Measurements from ENCODE around the gene CHRNB4.

Gene CHRNB4

GRCh38 chr15:78624651-78625590, 16.1 kb downstream of the CHRNB4 start:
- Histone ChIP-seq H3K9ac (ENCODE audit: low read length) (no peak overlapping the region), H2BK120ac (ENCODE audit: low read depth, low read length) (no peak overlapping the region), H3K4me2 (ENCODE audit: low read length) (no peak overlapping the region), H3K79me1 (ENCODE audit: low read length) (no peaks in the 10 kb centered on the region), H3K27me3 (ENCODE audit: insufficient read depth, low read length, poor library complexity) (peaks cover 14% of the 10 kb centered on the region), H3K27ac (ENCODE audit: low read depth, low read length) (no peak overlapping the region), H3K4ac (ENCODE audit: low read depth, low read length) (no peak overlapping the region), H4K5ac (ENCODE audit: low read length) (no peak overlapping the region), H3K56ac (ENCODE audit: low read length) (no peak overlapping the region), H2BK5ac (ENCODE audit: low read length) (no peak overlapping the region), H3K4me3 (ENCODE audit: low read length) (no peak overlapping the region), H3K18ac (ENCODE audit: low read length) (no peak overlapping the region), H4K8ac (ENCODE audit: low read depth, low read length) (no peak overlapping the region), H2AK5ac (ENCODE audit: low read length) (no peak overlapping the region), H3K79me2 (ENCODE audit: control insufficient read depth, insufficient read depth, low read length) (no peaks in the 10 kb centered on the region), H2BK15ac (replicated peaks; ENCODE audit: low read depth) (no peak overlapping the region), H3K23ac (ENCODE audit: low read length) (no peak overlapping the region), H3K4me1 (ENCODE audit: control insufficient read depth, low read depth, low read length) (no peaks in the 10 kb centered on the region), H3K36me3 (ENCODE audit: control insufficient read depth, insufficient read depth, low read length) (no peaks in the 10 kb centered on the region)
- DNase-seq, result no peak
- WGBS (ENCODE audit: extremely low coverage, insufficient coverage, low lambda C conversion rate), result no CpG with 5 or more reads among the region's 17 CpGs

GRCh38 chr15:78623786-78624497, 17.1 kb downstream of the CHRNB4 start:
- Histone ChIP-seq H2BK15ac (replicated peaks; ENCODE audit: low read depth) (no peak overlapping the region), H3K23ac (ENCODE audit: low read length) (peak overlapping the region; percentile 66), H3K9ac (ENCODE audit: low read length) (no peak overlapping the region), H4K5ac (ENCODE audit: low read length) (no peak overlapping the region), H3K4me2 (ENCODE audit: low read length) (no peak overlapping the region), H3K18ac (ENCODE audit: low read length) (no peak overlapping the region), H2BK5ac (ENCODE audit: low read length) (no peak overlapping the region), H2BK120ac (ENCODE audit: low read depth, low read length) (no peak overlapping the region), H3K79me1 (ENCODE audit: low read length) (no peaks in the 10 kb centered on the region), H3K4ac (ENCODE audit: low read depth, low read length) (no peak overlapping the region), H2AK5ac (ENCODE audit: low read length) (no peak overlapping the region), H3K56ac (ENCODE audit: low read length) (no peak overlapping the region), H3K27me3 (ENCODE audit: insufficient read depth, low read length, poor library complexity) (peaks cover 14% of the 10 kb centered on the region), H3K79me2 (ENCODE audit: control insufficient read depth, insufficient read depth, low read length) (no peaks in the 10 kb centered on the region), H3K4me3 (ENCODE audit: low read length) (no peak overlapping the region), H3K4me1 (ENCODE audit: control insufficient read depth, low read depth, low read length) (no peaks in the 10 kb centered on the region), H4K8ac (ENCODE audit: low read depth, low read length) (no peak overlapping the region), H3K27ac (ENCODE audit: low read depth, low read length) (no peak overlapping the region), H3K36me3 (ENCODE audit: control insufficient read depth, insufficient read depth, low read length) (no peaks in the 10 kb centered on the region)
- no peak for DNase-seq
- WGBS (ENCODE audit: extremely low coverage, insufficient coverage, low lambda C conversion rate), result no CpG with 5 or more reads among the region's 7 CpGs

- Histone ChIP-seq H3K56ac (ENCODE audit: low read length) (no peak overlapping the region), H4K5ac (ENCODE audit: low read length) (no peak overlapping the region), H2BK120ac (ENCODE audit: low read depth, low read length) (no peak overlapping the region), H3K36me3 (ENCODE audit: control insufficient read depth, insufficient read depth, low read length) (no peaks in the 10 kb centered on the region), H4K8ac (ENCODE audit: low read depth, low read length) (no peak overlapping the region), H3K79me1 (ENCODE audit: low read length) (no peaks in the 10 kb centered on the region), H3K4me3 (ENCODE audit: low read length) (no peak overlapping the region), H3K9ac (ENCODE audit: low read length) (no peak overlapping the region), H2BK5ac (ENCODE audit: low read length) (no peak overlapping the region), H3K23ac (ENCODE audit: low read length) (no peak overlapping the region), H2BK15ac (replicated peaks; ENCODE audit: low read depth) (no peak overlapping the region), H3K27me3 (ENCODE audit: insufficient read depth, low read length, poor library complexity) (peaks cover 14% of the 10 kb centered on the region), H3K27ac (ENCODE audit: low read depth, low read length) (no peak overlapping the region), H2AK5ac (ENCODE audit: low read length) (no peak overlapping the region), H3K4me2 (ENCODE audit: low read length) (no peak overlapping the region), H3K4ac (ENCODE audit: low read depth, low read length) (no peak overlapping the region), H3K18ac (ENCODE audit: low read length) (no peak overlapping the region), H3K79me2 (ENCODE audit: control insufficient read depth, insufficient read depth, low read length) (no peaks in the 10 kb centered on the region), H3K4me1 (ENCODE audit: control insufficient read depth, low read depth, low read length) (no peaks in the 10 kb centered on the region)
- DNase-seq, result no peak
- WGBS (ENCODE audit: extremely low coverage, insufficient coverage, low lambda C conversion rate), result no CpG with 5 or more reads among the region's 10 CpGs
These were observed 19.1 kb downstream of the CHRNB4 start for GRCh38 chr15:78621810-78622402.

- Histone ChIP-seq H3K27ac (ENCODE audit: low read depth, low read length) (no peak within 1 kb of the TSS), H3K9ac (ENCODE audit: low read length) (peak within 1 kb of the TSS; percentile 60), H2BK120ac (ENCODE audit: low read depth, low read length) (no peak within 1 kb of the TSS), H2AK5ac (ENCODE audit: low read length) (no peak within 1 kb of the TSS), H3K4ac (ENCODE audit: low read depth, low read length) (no peak within 1 kb of the TSS), H3K4me3 (ENCODE audit: low read length) (peak within 1 kb of the TSS; percentile 43), H4K8ac (ENCODE audit: low read depth, low read length) (no peak within 1 kb of the TSS), H3K79me1 (ENCODE audit: low read length) (no peaks in the 10 kb centered on the region), H2BK5ac (ENCODE audit: low read length) (no peak within 1 kb of the TSS), H3K56ac (ENCODE audit: low read length) (peak within 1 kb of the TSS; percentile 78), H3K23ac (ENCODE audit: low read length) (no peak within 1 kb of the TSS), H3K18ac (ENCODE audit: low read length) (no peak within 1 kb of the TSS), H4K5ac (ENCODE audit: low read length) (no peak within 1 kb of the TSS), H3K36me3 (ENCODE audit: control insufficient read depth, insufficient read depth, low read length) (no peaks in the 10 kb centered on the region), H3K27me3 (ENCODE audit: insufficient read depth, low read length, poor library complexity) (peaks cover 14% of the 10 kb centered on the region), H3K79me2 (ENCODE audit: control insufficient read depth, insufficient read depth, low read length) (no peaks in the 10 kb centered on the region), H3K4me2 (ENCODE audit: low read length) (peak within 1 kb of the TSS; percentile 82), H2BK15ac (replicated peaks; ENCODE audit: low read depth) (no peak within 1 kb of the TSS), H3K4me1 (ENCODE audit: control insufficient read depth, low read depth, low read length) (no peaks in the 10 kb centered on the region)
- WGBS (ENCODE audit: extremely low coverage, insufficient coverage, low lambda C conversion rate), result no CpG with 5 or more reads among the region's 102 CpGs
- peak; percentile 23 for DNase-seq
These were observed 20.2 kb downstream of the CHRNB4 start, which contains the start of gene CHRNA3 for GRCh38 chr15:78620527-78621421. CHRNA3 (minus strand) TSS chr15:78620996; CDS start chr15:78620794, 202 bp downstream.

GRCh38 chr15:78620021-78620526, 20.9 kb downstream of the CHRNB4 start:
- no peak overlapping the region for H2BK5ac ChIP-seq (ENCODE audit: low read length)
- peak overlapping the region; percentile 31 for H3K4me3 ChIP-seq (ENCODE audit: low read length)
- peaks cover 14% of the 10 kb centered on the region for H3K27me3 ChIP-seq (ENCODE audit: insufficient read depth, low read length, poor library complexity)
- no peak overlapping the region for H3K27ac ChIP-seq (ENCODE audit: low read depth, low read length)
- no peak overlapping the region for H4K8ac ChIP-seq (ENCODE audit: low read depth, low read length)
- H2BK120ac ChIP-seq (ENCODE audit: low read depth, low read length), result no peak overlapping the region
- peak; percentile 80 for DNase-seq
- no peaks in the 10 kb centered on the region for H3K79me1 ChIP-seq (ENCODE audit: low read length)
- no peak overlapping the region for H2AK5ac ChIP-seq (ENCODE audit: low read length)
- H3K36me3 ChIP-seq (ENCODE audit: control insufficient read depth, insufficient read depth, low read length), result no peaks in the 10 kb centered on the region
- peak overlapping the region; percentile 60 for H3K9ac ChIP-seq (ENCODE audit: low read length)
- H3K23ac ChIP-seq (ENCODE audit: low read length), result no peak overlapping the region
- no peaks in the 10 kb centered on the region for H3K79me2 ChIP-seq (ENCODE audit: control insufficient read depth, insufficient read depth, low read length)
- no peak overlapping the region for H3K4ac ChIP-seq (ENCODE audit: low read depth, low read length)
- H4K5ac ChIP-seq (ENCODE audit: low read length), result no peak overlapping the region
- peak overlapping the region; percentile 82 for H3K4me2 ChIP-seq (ENCODE audit: low read length)
- whole genome bisulfite sequencing (ENCODE audit: extremely low coverage, insufficient coverage, low lambda C conversion rate), result no CpG with 5 or more reads among the region's 41 CpGs
- H2BK15ac ChIP-seq (replicated peaks; ENCODE audit: low read depth), result no peak overlapping the region
- H3K56ac ChIP-seq (ENCODE audit: low read length), result peak overlapping the region; percentile 78
- no peak overlapping the region for H3K18ac ChIP-seq (ENCODE audit: low read length)
- H3K4me1 ChIP-seq (ENCODE audit: control insufficient read depth, low read depth, low read length), result no peaks in the 10 kb centered on the region
